K562 (cell line): ENCODE data around the gene NCAM2.

ENCODE experiments used
- CREM ChIP-seq: IDR thresholded peaks from 2 replicates; pipeline ENCODE4 v1.6.1; 2014; ENCODE audit warnings: antibody characterized with exemption, low read depth
- CTCF ChIP-seq, 3 experiments: IDR thresholded peaks in 2 of 3; conservative IDR thresholded peaks in 1 of 3; 2 replicates each; pipeline ENCODE4 v1.5.1; 2011 to 2012; ENCODE audit warnings: low read length in 3 of 3, mild to moderate bottlenecking in 3 of 3, control low read depth in 2 of 3, improper control_type of control experiment in 1 of 3, inconsistent platforms in 1 of 3, low read depth in 1 of 3, mixed read lengths in 1 of 3, moderate library complexity in 1 of 3; ENCODE audit not compliant: insufficient read depth in 2 of 3
- E2F1 ChIP-seq: sonication (generic); formaldehyde crosslinking; IDR thresholded peaks from 2 replicates; pipeline ENCODE4 v1.8.1; 2023; ENCODE audit warnings: mild to moderate bottlenecking, missing genetic modification reagents, moderate library complexity
- EZH2 ChIP-seq: IDR thresholded peaks from 2 replicates; pipeline ENCODE4 v1.6.1; 2012; ENCODE audit warnings: low read depth, mild to moderate bottlenecking, inconsistent platforms, low read length, borderline replicate concordance
- HDAC1 ChIP-seq, 2 experiments: fragments of 450-650 bp; IDR thresholded peaks; 2 replicates each; pipeline ENCODE4 v1.6.1; 2016 to 2017; ENCODE audit warnings: inconsistent platforms in 1 of 2, mild to moderate bottlenecking in 1 of 2, moderate library complexity in 1 of 2
- MTA3 ChIP-seq: fragments of 450-650 bp; formaldehyde crosslinking; IDR thresholded peaks from 2 replicates; pipeline ENCODE4 v1.6.1; 2017; ENCODE audit warnings: mild to moderate bottlenecking, borderline replicate concordance
- POLR2A ChIP-seq: fragments of 450-650 bp; conservative IDR thresholded peaks from 2 replicates; pipeline ENCODE4 v1.6.1; 2016
- RCOR1 ChIP-seq, 2 experiments: IDR thresholded peaks; 2 replicates each; pipeline ENCODE4 v1.6.1; 2012; ENCODE audit warnings: low read depth in 2 of 2, low read length in 2 of 2, borderline replicate concordance in 1 of 2, improper control_type of control experiment in 1 of 2
- RUNX1 ChIP-seq: sonication (generic); IDR thresholded peaks from 2 replicates; pipeline ENCODE4 v1.6.1; 2016; ENCODE audit warnings: antibody characterized with exemption, low read depth
- SIX5 ChIP-seq, 2 experiments: IDR thresholded peaks; 2 replicates each; pipeline ENCODE4 v1.6.1; 2011; ENCODE audit warnings: low read length in 2 of 2, borderline replicate concordance in 1 of 2, low read depth in 1 of 2, mild to moderate bottlenecking in 1 of 2, moderate library complexity in 1 of 2; ENCODE audit not compliant: insufficient read depth in 1 of 2
- TCF7 ChIP-seq: sonication (generic); IDR thresholded peaks from 2 replicates; pipeline ENCODE4 v1.6.1; 2016; ENCODE audit warnings: antibody characterized with exemption, borderline replicate concordance
- TFE3 ChIP-seq: fragments of 450-650 bp; formaldehyde crosslinking; IDR thresholded peaks from 2 replicates; pipeline ENCODE4 v1.4.0; 2020; ENCODE audit warnings: mild to moderate bottlenecking, mixed read lengths
- ZKSCAN3 ChIP-seq: fragments of 250-450 bp; sonication (Bioruptor Pico); IDR thresholded peaks from 2 replicates; pipeline ENCODE4 v1.4.0; 2020
- ZNF280A ChIP-seq: fragments of 450-650 bp; IDR thresholded peaks from 2 replicates; pipeline ENCODE4 v1.6.1; 2018; ENCODE audit warnings: mild to moderate bottlenecking, low read depth; ENCODE audit not compliant: partially characterized antibody

- TF ChIP-seq ZNF280A (no peak), RCOR1 (IDR thresholded peaks at IDR 0.05; ENCODE audit: borderline replicate concordance in 1 of 2, low read depth in 2 of 2, low read length in 2 of 2) (no peak), HDAC1 (IDR thresholded peaks at IDR 0.05) (no peak), CTCF (IDR thresholded peaks at IDR 0.05 in 2 of 3, conservative IDR thresholded peaks at IDR 0.05 in 1 of 3; ENCODE audit: insufficient read depth in 2 of 3, low read depth in 1 of 3, low read length in 3 of 3) (no peak), CREM (no peak), TFE3 (CRISPR knock-in tag) (no peak), ZKSCAN3 (CRISPR knock-in tag) (no peak), EZH2 (no peak), SIX5 (IDR thresholded peaks at IDR 0.05; ENCODE audit: borderline replicate concordance in 1 of 2, insufficient read depth in 1 of 2, low read depth in 1 of 2, low read length in 2 of 2) (no peak), POLR2A (no peak), RUNX1 (no peak), E2F1 (CRISPR knock-in tag) (no peak), MTA3 (no peak), TCF7 (no peak)
These were observed 116.3 kb downstream of the NCAM2 start for GRCh38 chr21:21114461-21114860.
